ENCODE results near the gene HOXD9. TPM values are rescaled to one million over a fixed set of nuclear protein-coding genes. Genes with fewer than 3 reads are reported as not detected.

The HOXD9 gene
- total RNA-seq, 1 donor from 2014 or later = not detected

- no peak for TF ChIP-seq CTCF (IDR thresholded peaks at IDR 0.05)
- no peak overlapping the region for H3K4me3 Mint-ChIP-seq (ENCODE audit: unreplicated experiment)
- peaks cover 86% of the 10 kb centered on the region for H3K27me3 Mint-ChIP-seq (ENCODE audit: low read depth)
- H3K4me1 Mint-ChIP-seq (ENCODE audit: low read depth) = peaks cover 3% of the 10 kb centered on the region
- H3K9me3 Mint-ChIP-seq (ENCODE audit: low read depth) = peaks cover 7% of the 10 kb centered on the region
- H3K27ac Mint-ChIP-seq (ENCODE audit: unreplicated experiment) = no peak overlapping the region
- DNase-seq (ENCODE audit: low spot score) = no peak
- H3K36me3 Mint-ChIP-seq (ENCODE audit: low read depth) = peaks cover 12% of the 10 kb centered on the region
Observed at GRCh38 chr2:176162911-176163671, 40.6 kb downstream of the HOXD9 start.

- Mint-ChIP-seq H3K27ac (ENCODE audit: unreplicated experiment) (no peak overlapping the region), H3K9me3 (ENCODE audit: low read depth) (peaks cover 7% of the 10 kb centered on the region), H3K4me1 (ENCODE audit: low read depth) (no peaks in the 10 kb centered on the region), H3K27me3 (ENCODE audit: low read depth) (peaks cover 81% of the 10 kb centered on the region), H3K4me3 (ENCODE audit: unreplicated experiment) (no peak overlapping the region), H3K36me3 (ENCODE audit: low read depth) (peaks cover 10% of the 10 kb centered on the region)
- TF ChIP-seq CTCF (IDR thresholded peaks at IDR 0.05) = no peak
- DNase-seq (ENCODE audit: low spot score) = no peak
Observed at GRCh38 chr2:176163672-176164056, 41.1 kb downstream of the HOXD9 start.

- no peak for DNase-seq (ENCODE audit: low spot score)
- Mint-ChIP-seq H3K4me3 (ENCODE audit: unreplicated experiment) (no peak overlapping the region), H3K9me3 (ENCODE audit: low read depth) (peaks cover 7% of the 10 kb centered on the region), H3K27me3 (ENCODE audit: low read depth) (peaks cover 81% of the 10 kb centered on the region), H3K27ac (ENCODE audit: unreplicated experiment) (no peak overlapping the region), H3K36me3 (ENCODE audit: low read depth) (peaks cover 10% of the 10 kb centered on the region), H3K4me1 (ENCODE audit: low read depth) (no peaks in the 10 kb centered on the region)
- TF ChIP-seq CTCF (IDR thresholded peaks at IDR 0.05) = no peak
Observed at GRCh38 chr2:176164201-176164600, 41.7 kb downstream of the HOXD9 start.

- H3K27me3 Mint-ChIP-seq (ENCODE audit: low read depth) = peaks cover 80% of the 10 kb centered on the region
- TF ChIP-seq CTCF (IDR thresholded peaks at IDR 0.05) = no peak
- no peaks in the 10 kb centered on the region for H3K4me1 Mint-ChIP-seq (ENCODE audit: low read depth)
- DNase-seq (ENCODE audit: low spot score) = no peak
- H3K36me3 Mint-ChIP-seq (ENCODE audit: low read depth) = peaks cover 10% of the 10 kb centered on the region
- no peak overlapping the region for H3K27ac Mint-ChIP-seq (ENCODE audit: unreplicated experiment)
- H3K4me3 Mint-ChIP-seq (ENCODE audit: unreplicated experiment) = no peak overlapping the region
- peaks cover 7% of the 10 kb centered on the region for H3K9me3 Mint-ChIP-seq (ENCODE audit: low read depth)
Observed at GRCh38 chr2:176164611-176165369, 42.3 kb downstream of the HOXD9 start.

- H3K4me1 Mint-ChIP-seq (ENCODE audit: low read depth) = no peaks in the 10 kb centered on the region
- no peak overlapping the region for H3K4me3 Mint-ChIP-seq (ENCODE audit: unreplicated experiment)
- H3K9me3 Mint-ChIP-seq (ENCODE audit: low read depth) = peaks cover 7% of the 10 kb centered on the region
- H3K27me3 Mint-ChIP-seq (ENCODE audit: low read depth) = peaks cover 80% of the 10 kb centered on the region
- no peak overlapping the region for H3K27ac Mint-ChIP-seq (ENCODE audit: unreplicated experiment)
- no peak for TF ChIP-seq CTCF (IDR thresholded peaks at IDR 0.05)
- no peak for DNase-seq (ENCODE audit: low spot score)
- peaks cover 10% of the 10 kb centered on the region for H3K36me3 Mint-ChIP-seq (ENCODE audit: low read depth)
Observed at GRCh38 chr2:176165370-176166050, 43.0 kb downstream of the HOXD9 start.

All from chondrocyte (in vitro differentiated cells).